Measurements from ENCODE around the gene PPFIBP1.
A peak's percentile ranks its signal among the peaks of the same experiment; 100 is the strongest.
"Not testable (repeated sequence)": the region's sequence is repeated elsewhere in the genome, so short reads cannot be mapped to it uniquely, and the experiment has no call there.

The PPFIBP1 gene

GRCh38 chr12:27623645-27624044 lies 99.6 kb downstream of the PPFIBP1 start:
- no peak overlapping the region for H3K4me3 ChIP-seq
- peak overlapping the region in 1 of 2 donors; percentile 26 for H3K27ac ChIP-seq
- no peak for TF ChIP-seq CTCF (IDR thresholded peaks at IDR 0.05)
- DNase-seq (ENCODE audit: low spot score) = no peak

- Histone ChIP-seq H3K4me3 (no peak overlapping the region), H3K27ac (no peak overlapping the region)
- no peak for TF ChIP-seq CTCF (IDR thresholded peaks at IDR 0.05)
- DNase-seq (ENCODE audit: low spot score) = no peak
These were observed 100.6 kb downstream of the PPFIBP1 start for GRCh38 chr12:27624586-27624985.

GRCh38 chr12:27627123-27627852 lies 103.3 kb downstream of the PPFIBP1 start:
- H3K27ac ChIP-seq = peak overlapping the region; percentile 35 to 59
- DNase-seq (ENCODE audit: low spot score) = no peak
- no peak overlapping the region for H3K4me3 ChIP-seq
- TF ChIP-seq CTCF (IDR thresholded peaks at IDR 0.05) = no peak

- not testable (repeated sequence) for H3K4me3 ChIP-seq; DNase-seq (ENCODE audit: low spot score)
- H3K27ac ChIP-seq = peak overlapping the region; percentile 35 to 59
These were observed 104.0 kb downstream of the PPFIBP1 start for GRCh38 chr12:27627853-27628469.

- DNase-seq (ENCODE audit: low spot score); H3K4me3 ChIP-seq; H3K27ac ChIP-seq: not testable (repeated sequence)
These were observed 106.2 kb downstream of the PPFIBP1 start for GRCh38 chr12:27630219-27630618.

GRCh38 chr12:27631365-27631764 lies 107.4 kb downstream of the PPFIBP1 start:
- TF ChIP-seq CTCF (IDR thresholded peaks at IDR 0.05) = no peak
- no peak overlapping the region for H3K27ac ChIP-seq
- no peak overlapping the region for H3K4me3 ChIP-seq
- no peak for DNase-seq (ENCODE audit: low spot score)

GRCh38 chr12:27631813-27632491 lies 107.9 kb downstream of the PPFIBP1 start:
- TF ChIP-seq CTCF (IDR thresholded peaks at IDR 0.05) = no peak
- H3K27ac ChIP-seq = peak overlapping the region in 1 of 2 donors; percentile 8
- DNase-seq (ENCODE audit: low spot score) = no peak
- H3K4me3 ChIP-seq = no peak overlapping the region

All from coronary artery (tissue), 2 donors.